Hepatocyte (in vitro differentiated cells): ENCODE measurements around the gene LDLRAD4. TPM values are rescaled to one million over a fixed set of nuclear protein-coding genes. Genes with fewer than 3 reads are reported as not detected.

Experiments
- DNase-seq: peaks from one replicate; pipeline ENCODE4 v3.0.0-alpha.2; 2016; ENCODE audit warnings: low spot score
- H2AFZ ChIP-seq: fragments of 200-600 bp; sonication (generic); 2 replicates; pipeline ENCODE4 v1.6.0; 2016; ENCODE audit warnings: antibody characterized with exemption, mild to moderate bottlenecking
- H3K27ac ChIP-seq: fragments of 200-600 bp; sonication (generic); 2 replicates; pipeline ENCODE4 v1.5.1; 2016; ENCODE audit warnings: mild to moderate bottlenecking
- H3K27me3 ChIP-seq: fragments of 200-600 bp; sonication (generic); 2 replicates; pipeline ENCODE4 v1.6.1; 2016
- H3K36me3 ChIP-seq: fragments of 200-600 bp; sonication (generic); replicated peaks from 2 replicates; pipeline ENCODE4 v1.5.1; 2016; ENCODE audit warnings: low read depth; ENCODE audit not compliant: insufficient read depth
- H3K4me1 ChIP-seq: fragments of 200-600 bp; sonication (generic); 2 replicates; pipeline ENCODE4 v1.5.1; 2016; ENCODE audit warnings: mild to moderate bottlenecking, moderate library complexity; ENCODE audit not compliant: insufficient read depth
- H3K4me2 ChIP-seq: fragments of 200-600 bp; sonication (generic); 2 replicates; pipeline ENCODE4 v1.6.0; 2016
- H3K4me3 ChIP-seq: fragments of 200-600 bp; sonication (generic); 2 replicates; pipeline ENCODE4 v1.5.1; 2016; ENCODE audit warnings: mild to moderate bottlenecking
- H3K79me2 ChIP-seq: fragments of 200-600 bp; sonication (generic); 2 replicates; pipeline ENCODE4 v1.6.0; 2017; ENCODE audit warnings: mild to moderate bottlenecking
- H3K9me2 ChIP-seq: fragments of 200-600 bp; sonication (generic); replicated peaks from 2 replicates; pipeline ENCODE4 v1.6.0; 2017; ENCODE audit warnings: mild to moderate bottlenecking; ENCODE audit not compliant: insufficient read depth
- H3K9me3 ChIP-seq: fragments of 200-600 bp; sonication (generic); 2 replicates; pipeline ENCODE4 v1.5.1; 2016; ENCODE audit warnings: low read depth, mild to moderate bottlenecking
- H4K20me1 ChIP-seq: fragments of 200-600 bp; sonication (generic); 2 replicates; pipeline ENCODE4 v1.6.0; 2016; ENCODE audit warnings: mild to moderate bottlenecking; ENCODE audit not compliant: insufficient read depth, poor library complexity, severe bottlenecking
- CTCF ChIP-seq: fragments of 200-600 bp; sonication (generic); IDR thresholded peaks from 2 replicates; pipeline ENCODE4 v1.5.1; 2016; ENCODE audit warnings: antibody characterized with exemption, mild to moderate bottlenecking; ENCODE audit not compliant: poor library complexity
- EZH2 ChIP-seq: fragments of 200-600 bp; sonication (generic); IDR thresholded peaks from 2 replicates; pipeline ENCODE4 v1.6.1; 2016; ENCODE audit warnings: antibody characterized with exemption, mild to moderate bottlenecking, borderline replicate concordance
- EZH2phosphoT487 ChIP-seq: fragments of 200-600 bp; sonication (generic); IDR thresholded peaks from one replicate; pipeline ENCODE4 v1.6.1; 2018; ENCODE audit warnings: antibody characterized with exemption, mild to moderate bottlenecking, low read depth, moderate library complexity; ENCODE audit not compliant: unreplicated experiment, severe bottlenecking
- WGBS: methylation state at CpG from one replicate; pipeline ENCODE4 v1.1.6; 2016; ENCODE audit warnings: low lambda C conversion rate; ENCODE audit errors: missing lambda C conversion rate; 5-methylcytosine and 5-hydroxymethylcytosine counted together
- polyA plus RNA-seq: library from polyadenylated mRNA; unstranded; fragments of >200 nt; fragmentation: Nextera tagmentation; extraction: Ambion mirVana; gene quantifications from 2 replicates; pipeline ENCODE4 v1.2.1, GENCODE V29; 2016
- total RNA-seq: library from RNA; depleted of rRNA; stranded (reverse); fragments of >200 nt; gene quantifications from 2 replicates; pipeline ENCODE4 v1.2.3, GENCODE V29; 2014

The LDLRAD4 gene
- total and polyA plus RNA-seq, 2 experiments from 2014 or later = 15.1 to 29.0 TPM

- Histone ChIP-seq H2AFZ (no peak overlapping the region), H4K20me1 (no peaks in the 10 kb centered on the region), H3K9me3 (no peaks in the 10 kb centered on the region), H3K27ac (no peak overlapping the region), H3K4me1 (peaks cover 17% of the 10 kb centered on the region), H3K79me2 (no peaks in the 10 kb centered on the region), H3K4me3 (no peak overlapping the region), H3K4me2 (no peak overlapping the region), H3K9me2 (no peaks in the 10 kb centered on the region), H3K27me3 (peaks cover 6% of the 10 kb centered on the region), H3K36me3 (no peaks in the 10 kb centered on the region)
- no peak for DNase-seq
- 52% methylated on average over 14 of the region's 14 CpGs for WGBS
- TF ChIP-seq EZH2phosphoT487 (no peak), CTCF (no peak), EZH2 (no peak)
Measured at GRCh38 chr18:13443552-13443951, 225.0 kb downstream of the LDLRAD4 start.

- 85% methylated on average over 8 of the region's 8 CpGs for WGBS
- Histone ChIP-seq H3K27me3 (peaks cover 6% of the 10 kb centered on the region), H3K9me3 (no peaks in the 10 kb centered on the region), H3K4me3 (no peak overlapping the region), H3K4me1 (peaks cover 17% of the 10 kb centered on the region), H4K20me1 (no peaks in the 10 kb centered on the region), H3K4me2 (no peak overlapping the region), H3K27ac (no peak overlapping the region), H3K79me2 (no peaks in the 10 kb centered on the region), H3K9me2 (no peaks in the 10 kb centered on the region), H3K36me3 (no peaks in the 10 kb centered on the region), H2AFZ (no peak overlapping the region)
- no peak for DNase-seq
- no peak for TF ChIP-seq EZH2phosphoT487
- TF ChIP-seq CTCF = no peak
- no peak for TF ChIP-seq EZH2
Measured at GRCh38 chr18:13444430-13445240, 226.1 kb downstream of the LDLRAD4 start.

- H3K4me2 ChIP-seq = no peak overlapping the region
- no peak overlapping the region for H3K27ac ChIP-seq
- no peaks in the 10 kb centered on the region for H3K79me2 ChIP-seq
Measured at GRCh38 chr18:13445241-13445897, 226.8 kb downstream of the LDLRAD4 start.

More at GRCh38 chr18:13445241-13445897, 226.8 kb downstream of the LDLRAD4 start:
- H3K4me3 ChIP-seq = no peak overlapping the region
- no peak for DNase-seq
- H4K20me1 ChIP-seq = no peaks in the 10 kb centered on the region
- no peak overlapping the region for H2AFZ ChIP-seq
- no peaks in the 10 kb centered on the region for H3K9me2 ChIP-seq
- peaks cover 6% of the 10 kb centered on the region for H3K27me3 ChIP-seq
- no peaks in the 10 kb centered on the region for H3K36me3 ChIP-seq
- no peaks in the 10 kb centered on the region for H3K9me3 ChIP-seq
- 83% methylated on average over 6 of the region's 6 CpGs for WGBS
- no peak for TF ChIP-seq EZH2
- TF ChIP-seq EZH2phosphoT487 = no peak
- no peak for TF ChIP-seq CTCF
- H3K4me1 ChIP-seq = peaks cover 17% of the 10 kb centered on the region
